H9 (cell line): Measurements from ENCODE around the gene CDC27. TPM values are rescaled to one million over a fixed set of nuclear protein-coding genes. Genes with fewer than 3 reads are reported as not detected.
A peak's percentile ranks its signal among the peaks of the same experiment; 100 is the strongest.

Source experiments
- DNase-seq: peaks from one replicate; pipeline ENCODE4 v3.0.0-alpha.2; 2017
- H2AFZ ChIP-seq: one replicate; pipeline ENCODE4 v1.6.1; 2013; ENCODE audit warnings: mild to moderate bottlenecking, low read length, control low read depth, moderate library complexity
- H2AK5ac ChIP-seq: 2 replicates; pipeline ENCODE4 v1.6.1; 2013; ENCODE audit warnings: low read length, control low read depth, mixed read lengths; ENCODE audit not compliant: insufficient read length
- H2BK120ac ChIP-seq: one replicate; pipeline ENCODE4 v1.6.1; 2013; ENCODE audit warnings: low read depth, mild to moderate bottlenecking, low read length, control low read depth, inconsistent platforms; ENCODE audit not compliant: poor library complexity, severe bottlenecking
- H2BK12ac ChIP-seq: 2 replicates; pipeline ENCODE4 v1.6.1; 2013; ENCODE audit warnings: low read length, control low read depth, mixed read lengths, low read depth; ENCODE audit not compliant: insufficient read length
- H2BK15ac ChIP-seq: 2 replicates; pipeline ENCODE4 v1.6.1; 2013; ENCODE audit warnings: low read depth, low read length, control low read depth
- H2BK20ac ChIP-seq: one replicate; pipeline ENCODE4 v1.6.1; 2013; ENCODE audit warnings: low read depth, mild to moderate bottlenecking, low read length, control low read depth, inconsistent platforms; ENCODE audit not compliant: poor library complexity, severe bottlenecking
- H2BK5ac ChIP-seq: 2 replicates; pipeline ENCODE4 v1.6.1; 2013; ENCODE audit warnings: low read length, control low read depth, mixed read lengths; ENCODE audit not compliant: insufficient read length
- H3K14ac ChIP-seq: 2 replicates; pipeline ENCODE4 v1.6.1; 2013; ENCODE audit warnings: low read length, control low read depth; ENCODE audit not compliant: insufficient read depth
- H3K18ac ChIP-seq: 2 replicates; pipeline ENCODE4 v1.6.1; 2013; ENCODE audit warnings: low read depth, mild to moderate bottlenecking, mixed read lengths, low read length, control low read depth; ENCODE audit not compliant: insufficient read length
- H3K23ac ChIP-seq: 2 replicates; pipeline ENCODE4 v1.6.1; 2013; ENCODE audit warnings: low read length, control low read depth, mixed read lengths, low read depth; ENCODE audit not compliant: insufficient read length
- H3K23me2 ChIP-seq: 2 replicates; pipeline ENCODE4 v1.6.1; 2013; ENCODE audit warnings: low read depth, mild to moderate bottlenecking, mixed read lengths, low read length, control low read depth; ENCODE audit not compliant: insufficient read length, poor library complexity, severe bottlenecking
- H3K27ac ChIP-seq: 2 replicates; pipeline ENCODE4 v1.5.1; 2013; ENCODE audit warnings: low read length, control low read depth, mixed read lengths, low read depth; ENCODE audit not compliant: insufficient read length
- H3K27me3 ChIP-seq: 2 replicates; pipeline ENCODE4 v1.6.1; 2013; ENCODE audit warnings: low read length, control low read depth, inconsistent platforms; ENCODE audit not compliant: insufficient read depth
- H3K4ac ChIP-seq: 2 replicates; pipeline ENCODE4 v1.6.1; 2013; ENCODE audit warnings: low read depth, mild to moderate bottlenecking, control low read depth, inconsistent platforms, low read length, moderate library complexity
- H3K4me1 ChIP-seq: 2 replicates; pipeline ENCODE4 v1.6.1; 2013; ENCODE audit warnings: low read length, control low read depth, inconsistent platforms; ENCODE audit not compliant: insufficient read depth
- H3K4me2 ChIP-seq: 2 replicates; pipeline ENCODE4 v1.6.1; 2013; ENCODE audit warnings: low read length, control low read depth, mixed read lengths; ENCODE audit not compliant: insufficient read length, insufficient read depth
- H3K56ac ChIP-seq: 2 replicates; pipeline ENCODE4 v1.6.1; 2013; ENCODE audit warnings: low read depth, mild to moderate bottlenecking, mixed read lengths, low read length, control low read depth; ENCODE audit not compliant: insufficient read length
- H3K79me1 ChIP-seq: 2 replicates; pipeline ENCODE4 v1.6.1; 2013; ENCODE audit warnings: low read depth, mild to moderate bottlenecking, moderate library complexity, low read length, control low read depth, inconsistent platforms; ENCODE audit not compliant: insufficient read depth, poor library complexity, severe bottlenecking
- H3K79me2 ChIP-seq: 2 replicates; pipeline ENCODE4 v1.6.1; 2013; ENCODE audit warnings: low read length, control low read depth, inconsistent platforms; ENCODE audit not compliant: insufficient read depth
- H3K9ac ChIP-seq: 2 replicates; pipeline ENCODE4 v1.6.1; 2013; ENCODE audit warnings: low read length, control low read depth, mixed read lengths; ENCODE audit not compliant: insufficient read length; ENCODE audit errors: extremely low read depth
- H3K9me3 ChIP-seq: one replicate; pipeline ENCODE4 v1.6.1; 2013; ENCODE audit warnings: low read depth, low read length, inconsistent platforms; ENCODE audit not compliant: control insufficient read depth
- H3T11ph ChIP-seq: one replicate; pipeline ENCODE4 v1.6.1; 2013; ENCODE audit warnings: mild to moderate bottlenecking, low read length, control low read depth, inconsistent platforms
- H4K20me1 ChIP-seq: one replicate; pipeline ENCODE4 v1.6.1; 2013; ENCODE audit not compliant: control insufficient read depth, insufficient read length, insufficient read depth
- H4K5ac ChIP-seq: 2 replicates; pipeline ENCODE4 v1.6.1; 2013; ENCODE audit warnings: low read depth, mild to moderate bottlenecking, mixed read lengths, low read length, control low read depth; ENCODE audit not compliant: insufficient read length
- H4K8ac ChIP-seq: replicated peaks from 2 replicates; pipeline ENCODE4 v1.6.1; 2013; ENCODE audit warnings: low read length, control low read depth, mixed read lengths, low read depth; ENCODE audit not compliant: insufficient read length
- H4K91ac ChIP-seq: 2 replicates; pipeline ENCODE4 v1.6.1; 2013; ENCODE audit warnings: low read depth, mild to moderate bottlenecking, moderate library complexity, mixed read lengths, low read length, control low read depth; ENCODE audit not compliant: insufficient read length
- H3K27ac Mint-ChIP-seq, 3 experiments: 2 replicates in 2 of 3; 3 replicates in 1 of 3; pipeline ENCODE4 v1.8.0; 2020 to 2021; ENCODE audit warnings: mixed read lengths in 3 of 3, mild to moderate bottlenecking in 1 of 3, moderate library complexity in 1 of 3
- H3K27me3 Mint-ChIP-seq: 2 replicates; pipeline ENCODE4 v1.8.0; 2021; ENCODE audit warnings: low read depth, mild to moderate bottlenecking, moderate library complexity, mixed read lengths
- H3K36me3 Mint-ChIP-seq, 3 experiments: 2 replicates in 2 of 3; 3 replicates in 1 of 3; pipeline ENCODE4 v1.8.0; 2020 to 2021; ENCODE audit warnings: low read depth in 3 of 3, mixed read lengths in 3 of 3; ENCODE audit not compliant: insufficient read depth in 1 of 3
- H3K4me1 Mint-ChIP-seq, 2 experiments: 2 replicates each; pipeline ENCODE4 v1.8.0; 2020; ENCODE audit warnings: mixed read lengths in 2 of 2
- H3K4me3 Mint-ChIP-seq, 2 experiments: 2 replicates in 1 of 2; 3 replicates in 1 of 2; pipeline ENCODE4 v1.8.0; 2020 to 2021; ENCODE audit warnings: mild to moderate bottlenecking in 2 of 2, mixed read lengths in 2 of 2, moderate library complexity in 1 of 2
- H3K9me3 Mint-ChIP-seq, 2 experiments: 2 replicates in 1 of 2; 3 replicates in 1 of 2; pipeline ENCODE4 v1.8.0; 2020; ENCODE audit warnings: mild to moderate bottlenecking in 2 of 2, mixed read lengths in 2 of 2, moderate library complexity in 1 of 2
- WGBS: extraction: QIAGEN DNeasy Blood & Tissue Kit; methylation state at CpG from one replicate; pipeline ENCODE4 v1.1.7; 2013; ENCODE audit warnings: missing lambda C conversion rate, low lambda C conversion rate, mixed read lengths; ENCODE audit not compliant: insufficient read length; ENCODE audit errors: extremely low coverage; 5-methylcytosine and 5-hydroxymethylcytosine counted together
- total RNA-seq: library from RNA; stranded (reverse); gene quantifications from 2 replicates; pipeline ENCODE4 v1.2.1, GENCODE V29; 2021
- TF ChIP-seq, protein P1 (sequence below): fragments of 200-600 bp; sonication (generic); conservative IDR thresholded peaks from 3 replicates; pipeline ENCODE4 v1.8.0; 2021; ENCODE audit warnings: antibody characterized with exemption, mild to moderate bottlenecking

CDC27 gene
- total RNA-seq, 1 experiment from 2014 or later = 82.5 TPM

DNA sequence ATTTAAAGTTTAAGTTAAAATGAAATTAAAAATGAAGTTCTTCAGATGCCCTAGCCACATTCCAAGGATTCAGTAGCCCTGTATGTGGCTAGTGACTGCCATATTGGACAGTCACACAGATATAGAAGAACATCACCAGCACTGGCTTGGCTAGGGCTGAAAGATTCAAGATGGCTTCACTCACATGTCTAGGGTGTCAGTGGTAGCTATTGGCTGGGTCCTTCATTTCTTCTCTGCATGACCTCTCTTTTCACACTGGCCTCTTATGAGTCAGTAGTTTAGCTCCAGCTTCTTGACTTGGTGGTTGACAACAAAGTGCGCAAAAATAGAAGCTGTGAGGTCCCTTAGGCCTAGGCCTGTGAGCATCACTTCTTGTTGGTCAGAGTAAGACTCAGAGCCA lies 1.7 kb upstream of the CDC27 start:
- no peaks in the 10 kb centered on the region for H3K79me1 ChIP-seq
- H2BK12ac ChIP-seq = no peak overlapping the region
- no peak overlapping the region for H3K14ac ChIP-seq
- no peak overlapping the region for H2BK15ac ChIP-seq
- Mint-ChIP-seq H3K9me3 (no peaks in the 10 kb centered on the region; a peak in 1 of 5 replicates), H3K27ac (no peak overlapping the region), H3K4me3 (peak overlapping the region in 1 of 2 experiments; percentile 21; a peak in 1 of 5 replicates), H3K27me3 (no peaks in the 10 kb centered on the region; the same call in 1 of the 2 replicates), H3K36me3 (no peaks in the 10 kb centered on the region), H3K4me1 (peaks cover 15 to 19% of the 10 kb centered on the region in 2 experiments)
- H2BK5ac ChIP-seq = no peak overlapping the region
- no peak overlapping the region for H3K56ac ChIP-seq
- H3K18ac ChIP-seq = no peak overlapping the region
- no peaks in the 10 kb centered on the region for H3K9me3 ChIP-seq
- no peak overlapping the region for H2AFZ ChIP-seq
- no peak for DNase-seq
- TF ChIP-seq, protein P1, sequence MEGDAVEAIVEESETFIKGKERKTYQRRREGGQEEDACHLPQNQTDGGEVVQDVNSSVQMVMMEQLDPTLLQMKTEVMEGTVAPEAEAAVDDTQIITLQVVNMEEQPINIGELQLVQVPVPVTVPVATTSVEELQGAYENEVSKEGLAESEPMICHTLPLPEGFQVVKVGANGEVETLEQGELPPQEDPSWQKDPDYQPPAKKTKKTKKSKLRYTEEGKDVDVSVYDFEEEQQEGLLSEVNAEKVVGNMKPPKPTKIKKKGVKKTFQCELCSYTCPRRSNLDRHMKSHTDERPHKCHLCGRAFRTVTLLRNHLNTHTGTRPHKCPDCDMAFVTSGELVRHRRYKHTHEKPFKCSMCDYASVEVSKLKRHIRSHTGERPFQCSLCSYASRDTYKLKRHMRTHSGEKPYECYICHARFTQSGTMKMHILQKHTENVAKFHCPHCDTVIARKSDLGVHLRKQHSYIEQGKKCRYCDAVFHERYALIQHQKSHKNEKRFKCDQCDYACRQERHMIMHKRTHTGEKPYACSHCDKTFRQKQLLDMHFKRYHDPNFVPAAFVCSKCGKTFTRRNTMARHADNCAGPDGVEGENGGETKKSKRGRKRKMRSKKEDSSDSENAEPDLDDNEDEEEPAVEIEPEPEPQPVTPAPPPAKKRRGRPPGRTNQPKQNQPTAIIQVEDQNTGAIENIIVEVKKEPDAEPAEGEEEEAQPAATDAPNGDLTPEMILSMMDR = no peak
- no peak overlapping the region for H2AK5ac ChIP-seq
- no peak overlapping the region for H3K4ac ChIP-seq
- no peak overlapping the region for H2BK20ac ChIP-seq
- H2BK120ac ChIP-seq = no peak overlapping the region
- no peak overlapping the region for H4K91ac ChIP-seq
- H4K20me1 ChIP-seq = no peaks in the 10 kb centered on the region
- no peaks in the 10 kb centered on the region for H3K4me1 ChIP-seq
- H3K23ac ChIP-seq = no peak overlapping the region
- no peak overlapping the region for H3K27ac ChIP-seq
- no peak overlapping the region for H3T11ph ChIP-seq
- no CpG with 5 or more reads among the region's 1 CpG for WGBS
- H3K4me2 ChIP-seq = no peak overlapping the region
- no peaks in the 10 kb centered on the region; the same call in 1 of the 2 replicates for H3K27me3 ChIP-seq
- peaks cover 7% of the 10 kb centered on the region for H3K23me2 ChIP-seq
- H4K5ac ChIP-seq = no peak overlapping the region
- no peak overlapping the region for H3K9ac ChIP-seq
- H4K8ac ChIP-seq = no peak overlapping the region
- peaks cover 8% of the 10 kb centered on the region; the same call in 1 of the 2 replicates for H3K79me2 ChIP-seq
